HPDE6-E6E7 (cell line): ENCODE results near the gene FKBP7.
A peak's percentile ranks its signal among the peaks of the same experiment; 100 is the strongest.
"Not testable (repeated sequence)": the region's sequence is repeated elsewhere in the genome, so short reads cannot be mapped to it uniquely, and the experiment has no call there.

ENCODE experiments used
- DNase-seq: peaks from one replicate; pipeline ENCODE4 v3.0.0; 2011; ENCODE audit warnings: missing footprints; ENCODE audit errors: extremely low spot score

FKBP7 gene

DNA sequence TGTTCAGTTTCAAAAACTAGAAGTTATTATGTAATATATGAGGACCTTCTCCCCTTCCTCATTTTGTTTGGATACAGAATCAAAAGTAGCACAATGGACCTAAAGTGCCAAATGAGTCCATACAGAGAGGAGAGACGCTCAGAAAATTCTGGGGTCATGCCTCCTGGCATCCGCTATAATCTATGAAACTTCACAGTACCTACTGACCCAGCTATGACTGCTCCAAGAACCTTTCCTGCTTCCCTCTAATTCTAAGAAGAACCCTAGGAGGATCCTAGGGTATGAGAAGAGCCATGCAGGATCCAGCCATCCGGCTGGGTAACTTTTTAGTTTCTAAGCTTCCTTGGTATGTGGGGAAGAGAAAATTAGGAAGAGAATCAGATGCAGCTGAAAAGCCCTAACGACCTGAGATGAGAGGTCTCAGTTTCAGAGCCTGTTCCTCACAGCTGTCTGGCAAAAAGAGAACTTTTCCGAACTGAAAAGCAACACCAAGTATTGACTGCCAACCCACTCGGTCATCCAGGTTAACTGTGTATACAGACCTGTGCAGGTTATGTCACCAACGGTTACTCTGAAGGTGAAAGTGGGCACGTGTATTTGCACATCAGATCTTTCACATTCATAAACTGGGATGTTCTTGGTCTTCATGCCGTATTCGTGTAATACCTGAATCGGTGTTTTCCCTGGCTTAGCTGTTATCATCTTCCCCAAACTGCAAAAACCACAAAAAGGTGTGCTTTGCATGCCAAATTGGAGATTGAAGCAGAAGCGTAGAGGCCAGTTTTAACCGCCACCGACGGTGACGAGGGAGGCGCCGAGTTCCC is 28.5 kb downstream of the FKBP7 start:
- peak; percentile 10 for DNase-seq

DNA sequence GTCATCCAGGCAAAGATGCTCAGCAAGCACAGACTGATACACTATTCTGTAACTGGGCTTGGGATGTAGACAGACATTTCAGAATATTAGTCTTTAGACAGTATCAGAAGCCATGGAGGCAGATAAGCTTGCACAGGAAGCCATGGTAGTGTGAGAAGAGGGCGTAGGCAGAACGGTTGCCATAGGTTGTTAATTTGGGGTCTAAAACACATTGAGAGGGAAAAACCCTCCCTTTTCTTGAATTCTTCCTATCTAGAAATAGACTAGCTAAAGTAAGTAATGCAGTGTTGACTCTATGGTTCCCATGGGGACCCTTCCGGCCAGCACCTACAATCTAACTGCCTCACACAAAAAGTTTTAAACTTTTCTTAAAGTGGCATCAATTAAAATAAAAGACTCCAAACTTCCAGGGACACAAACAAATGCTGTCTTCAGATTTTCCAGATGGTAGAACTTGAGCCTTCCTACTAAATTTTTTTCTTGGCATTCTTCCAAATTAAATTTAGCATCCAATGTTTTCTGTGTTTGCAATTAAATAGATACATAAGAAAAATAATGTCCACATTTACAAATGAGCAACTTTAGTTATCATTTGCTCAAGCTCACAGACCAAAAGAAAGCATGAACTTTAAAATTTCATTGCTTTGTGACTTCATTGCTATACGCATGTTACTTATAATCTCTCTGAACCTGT is 29.3 kb downstream of the FKBP7 start:
- no peak for DNase-seq

DNA sequence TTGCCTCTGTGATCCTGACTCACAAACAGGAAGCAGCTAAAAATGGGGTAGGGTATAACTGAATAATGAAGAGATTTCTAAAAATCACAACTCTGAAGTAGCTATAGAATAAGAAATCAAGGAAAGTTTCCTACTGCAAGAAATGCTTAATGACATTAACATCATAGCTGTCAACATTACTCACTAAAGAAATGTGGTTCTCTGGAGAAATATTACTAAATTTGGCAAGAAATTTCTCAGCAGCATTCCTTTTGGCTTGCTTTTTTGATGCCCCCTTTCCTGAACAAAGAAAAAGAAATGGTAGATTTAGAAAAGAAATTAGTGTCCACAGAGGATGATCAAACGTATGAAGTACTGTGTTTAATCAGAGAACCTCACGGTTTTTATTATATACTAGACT is 37.0 kb downstream of the FKBP7 start:
- no peak for DNase-seq

DNA sequence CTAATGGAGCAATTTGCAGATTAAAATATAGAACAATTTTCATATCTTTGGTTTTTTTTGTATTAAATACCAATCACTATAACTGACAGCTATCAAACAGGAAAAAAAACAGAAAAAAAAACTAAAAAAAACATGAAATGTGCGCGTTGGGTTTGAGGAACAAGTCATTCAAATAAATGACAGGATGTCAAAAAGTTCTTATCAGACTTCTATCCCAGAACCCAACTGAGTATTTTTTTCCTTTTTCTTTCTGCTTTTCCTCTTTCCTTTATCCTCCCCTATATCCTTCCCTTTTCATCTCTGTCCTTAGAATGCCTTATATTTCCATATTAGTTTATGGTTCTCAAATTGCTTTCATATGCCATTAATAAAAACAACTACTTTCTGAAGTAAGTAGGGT is 41.7 kb downstream of the FKBP7 start:
- no peak for DNase-seq

DNA sequence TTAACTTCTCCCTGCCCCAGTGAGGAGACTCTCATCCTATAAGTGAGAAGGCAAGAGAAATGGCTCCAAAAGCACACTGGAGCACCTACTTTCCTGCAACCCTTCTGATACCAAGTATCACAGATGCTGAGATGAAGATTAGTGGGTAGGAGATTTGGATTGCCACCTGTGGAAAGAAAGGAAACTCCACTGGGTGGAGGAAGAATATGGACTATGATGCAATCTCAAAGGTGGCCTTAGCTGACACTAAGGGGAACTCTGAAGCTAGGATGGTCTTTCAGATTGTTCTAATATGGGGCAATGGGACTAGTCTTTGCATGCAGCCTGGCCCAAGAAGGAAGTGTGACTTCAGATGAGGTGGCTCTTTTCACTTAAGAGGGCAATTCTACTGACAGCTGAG is 49.1 kb downstream of the FKBP7 start:
- DNase-seq, result no peak

DNA sequence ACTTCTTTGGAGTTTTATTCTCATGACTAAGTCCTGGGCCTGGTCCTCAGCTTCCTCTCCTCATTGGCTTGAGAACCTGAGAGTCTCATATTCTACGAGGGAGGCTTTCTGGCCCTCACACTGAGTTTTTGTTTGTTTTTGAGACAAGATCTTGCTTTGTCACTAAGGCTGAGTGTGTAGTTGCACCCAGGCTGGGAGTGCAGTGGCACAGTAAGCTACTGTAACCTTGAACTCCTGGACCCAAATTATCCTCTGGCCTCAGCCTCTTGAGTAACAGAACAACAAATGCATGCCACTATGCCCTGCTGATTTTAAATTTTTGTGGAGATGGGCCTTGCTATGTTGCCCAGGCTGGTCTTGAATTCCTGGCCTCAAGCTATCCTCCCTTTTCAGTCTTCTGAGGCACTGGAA is 50.0 kb downstream of the FKBP7 start:
- no peak for DNase-seq

- DNase-seq, result no peak
Observed at GRCh38 chr2:178427458-178427857, 50.9 kb downstream of the FKBP7 start.

DNA sequence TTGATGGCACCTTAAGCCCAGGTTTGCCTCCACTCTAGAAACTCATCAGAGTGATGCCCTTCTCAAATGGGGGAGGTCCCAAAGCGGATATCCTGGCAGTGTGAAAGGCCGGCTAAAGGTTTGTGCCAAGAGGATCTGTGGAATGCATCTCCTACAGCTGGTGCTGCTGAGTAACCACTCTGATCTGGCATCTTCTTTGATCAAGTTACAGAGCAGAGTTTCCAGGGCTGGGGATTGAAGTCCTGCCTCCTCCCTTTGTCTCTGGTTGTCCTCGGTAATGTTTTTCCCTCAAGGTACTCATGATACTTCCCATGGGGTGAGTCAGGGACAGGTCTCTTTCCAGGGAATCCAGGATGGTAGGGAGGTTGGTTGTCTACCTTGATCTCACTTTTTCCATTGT is 52.0 kb downstream of the FKBP7 start:
- no peak for DNase-seq

GRCh38 chr2:178425255-178425827 is 53.1 kb downstream of the FKBP7 start:
- no peak for DNase-seq

GRCh38 chr2:178423746-178424145 is 54.7 kb downstream of the FKBP7 start:
- DNase-seq, result not testable (repeated sequence)

DNA sequence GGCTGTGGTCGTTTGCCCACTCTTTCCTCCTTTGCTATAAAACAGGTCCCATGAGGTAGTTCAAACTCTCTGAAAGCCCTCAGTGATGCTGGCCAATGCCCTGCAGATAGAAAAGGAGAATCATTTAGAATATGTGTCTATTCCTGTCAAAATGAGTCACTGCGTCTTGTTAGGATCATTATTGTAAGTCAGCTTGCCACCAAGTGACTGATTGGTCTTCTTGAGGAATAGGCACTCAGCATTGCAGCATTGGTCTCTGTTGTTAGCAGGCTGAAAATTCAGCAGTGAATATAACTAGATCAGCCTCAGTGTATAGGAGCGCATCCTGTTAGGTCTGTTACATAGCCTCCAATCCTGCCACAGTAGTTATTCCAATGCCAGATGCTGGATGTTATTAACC is 56.3 kb downstream of the FKBP7 start:
- DNase-seq, result no peak

DNA sequence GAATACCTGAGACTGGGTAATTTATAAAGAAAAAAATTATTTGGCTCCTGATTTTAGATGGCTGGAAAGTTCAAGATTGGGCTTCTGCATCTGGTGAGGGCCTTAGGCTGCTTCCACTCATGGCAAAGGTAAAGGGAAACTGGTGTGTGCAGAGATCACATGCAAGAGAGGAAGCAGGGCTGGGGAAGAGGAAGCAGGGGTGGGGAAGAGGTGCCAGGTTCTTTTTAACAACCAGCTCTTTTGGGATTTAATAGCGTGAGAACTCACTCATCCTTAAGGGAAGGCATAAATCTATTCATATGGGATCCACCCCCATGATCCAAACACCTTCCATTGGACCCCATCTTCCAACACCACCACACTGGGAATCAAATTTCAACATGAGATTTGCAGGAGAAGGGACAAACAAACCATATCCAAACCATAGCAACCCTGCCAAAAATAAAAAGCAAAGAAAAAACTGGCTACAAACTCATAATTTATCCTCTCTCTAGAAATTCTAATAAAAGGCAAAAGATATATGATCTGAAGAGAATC is 57.9 kb downstream of the FKBP7 start:
- no peak for DNase-seq

DNA sequence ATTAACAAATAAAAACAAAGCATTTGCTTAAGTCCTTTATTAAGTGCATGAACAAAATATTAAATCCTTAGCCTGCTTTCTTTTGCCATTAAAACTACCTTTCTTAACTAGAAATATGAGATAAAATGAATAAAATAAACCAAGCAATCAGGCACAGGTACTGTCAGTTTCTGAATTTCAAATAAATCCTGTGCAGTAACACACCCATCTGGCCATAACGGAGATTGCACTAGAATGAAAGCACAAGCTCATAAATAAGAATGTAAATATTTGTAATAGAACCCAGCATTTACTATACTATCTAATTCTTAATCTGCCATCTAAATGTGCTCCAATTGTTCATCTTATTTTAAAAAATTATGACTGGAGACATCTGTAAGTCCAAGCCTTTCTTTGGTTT is 59.3 kb downstream of the FKBP7 start:
- no peak for DNase-seq

GRCh38 chr2:178418426-178418825 is 60.0 kb downstream of the FKBP7 start:
- peak; percentile 20 for DNase-seq

GRCh38 chr2:178417916-178418315 is 60.5 kb downstream of the FKBP7 start:
- DNase-seq, result no peak

DNA sequence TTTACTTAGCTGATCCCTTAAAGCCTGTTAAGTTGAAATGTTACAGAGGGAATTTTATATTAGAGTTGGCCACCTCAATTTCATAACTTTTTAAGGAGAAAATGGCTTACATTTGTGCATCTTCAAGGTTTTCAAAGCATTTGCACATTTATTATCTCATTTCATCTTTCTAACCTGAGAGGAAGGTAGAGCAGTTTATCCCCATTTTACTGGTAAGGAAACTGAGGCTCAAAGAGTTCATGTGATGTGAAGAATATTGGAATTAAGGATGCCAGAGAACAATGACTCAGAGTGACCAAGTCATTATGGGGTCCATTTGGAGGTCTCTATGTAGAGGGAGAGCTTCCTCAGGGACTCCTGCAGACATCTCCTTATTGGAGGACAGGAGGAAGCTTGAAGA is 62.4 kb downstream of the FKBP7 start:
- DNase-seq, result no peak

DNA sequence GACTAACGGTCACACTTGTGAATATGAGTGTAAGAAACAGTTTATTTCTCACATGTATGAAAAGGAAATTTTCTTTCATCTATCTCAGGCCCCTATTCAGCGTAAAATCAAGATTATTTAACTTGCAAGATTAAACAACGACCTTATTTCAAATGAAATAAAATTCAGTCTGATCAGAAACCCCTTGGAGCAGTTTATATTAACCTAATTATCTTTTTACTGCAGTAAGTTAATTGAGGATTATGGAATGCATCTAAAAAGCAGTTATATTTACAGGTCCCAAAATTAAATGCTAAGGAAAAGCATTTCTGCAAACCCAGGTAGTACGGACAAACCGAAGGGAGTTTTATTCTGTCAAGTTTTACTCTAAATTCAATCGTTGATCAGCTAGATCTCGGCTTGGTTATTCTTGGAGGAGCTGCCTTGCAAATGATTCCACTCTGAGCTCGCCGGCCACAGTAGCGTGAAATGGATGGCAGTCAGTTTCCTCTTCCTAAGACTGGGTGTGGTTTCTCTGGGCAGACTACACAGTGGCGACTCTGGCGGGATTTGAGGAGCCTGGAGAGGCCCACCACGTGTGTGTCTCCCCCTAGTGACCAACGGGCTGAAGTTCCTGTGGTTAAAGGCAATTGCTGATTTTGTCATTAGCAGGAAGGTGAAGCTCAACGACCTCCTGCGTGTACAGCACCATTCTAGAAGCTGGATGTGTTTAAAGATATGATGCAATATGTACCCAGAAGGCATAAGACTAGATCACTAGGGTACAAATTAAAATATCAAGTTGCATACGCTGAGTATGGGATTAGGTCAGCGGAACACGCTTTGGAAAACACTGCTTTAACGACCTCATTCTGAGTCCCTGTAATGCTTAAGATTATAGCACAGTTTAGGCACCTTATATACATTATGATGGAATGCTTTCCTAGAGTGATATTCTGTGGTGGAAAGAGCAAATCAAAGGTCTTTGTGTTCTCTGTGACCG is 63.8 kb downstream of the FKBP7 start:
- peak; percentile 79 for DNase-seq
